DMS 273 treated with DMSO at 0.1 percent for 48 hours (cell line): ENCODE data around the gene DHX34.
"Not testable (repeated sequence)": the region's sequence is repeated elsewhere in the genome, so short reads cannot be mapped to it uniquely, and the experiment has no call there.

Source experiments
- DNase-seq: peaks from one replicate; lab custom pipeline; 2025; lab: John Stamatoyannopoulos, UW

The DHX34 gene

DNA sequence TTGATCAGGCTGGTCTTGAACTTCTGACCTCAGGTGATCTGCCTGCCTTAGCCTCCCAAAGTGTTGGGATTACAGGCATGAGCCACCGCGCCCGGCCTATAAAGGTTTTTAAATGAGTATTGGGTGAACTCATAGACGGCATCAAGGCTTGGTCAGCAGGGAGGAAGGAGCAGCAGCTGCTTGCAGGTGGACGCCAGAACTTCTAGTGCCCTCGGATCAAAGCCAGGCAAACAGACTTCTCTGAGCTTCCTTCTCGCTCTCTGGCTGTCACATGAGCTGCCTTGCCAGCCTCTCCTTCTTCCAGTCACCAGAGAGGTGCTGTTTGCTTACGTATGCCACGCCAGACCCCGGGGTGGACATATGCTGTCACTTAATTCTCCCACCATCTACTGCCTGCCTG lies 16.3 kb downstream of the DHX34 start:
- DNase-seq = not testable (repeated sequence)

DNA sequence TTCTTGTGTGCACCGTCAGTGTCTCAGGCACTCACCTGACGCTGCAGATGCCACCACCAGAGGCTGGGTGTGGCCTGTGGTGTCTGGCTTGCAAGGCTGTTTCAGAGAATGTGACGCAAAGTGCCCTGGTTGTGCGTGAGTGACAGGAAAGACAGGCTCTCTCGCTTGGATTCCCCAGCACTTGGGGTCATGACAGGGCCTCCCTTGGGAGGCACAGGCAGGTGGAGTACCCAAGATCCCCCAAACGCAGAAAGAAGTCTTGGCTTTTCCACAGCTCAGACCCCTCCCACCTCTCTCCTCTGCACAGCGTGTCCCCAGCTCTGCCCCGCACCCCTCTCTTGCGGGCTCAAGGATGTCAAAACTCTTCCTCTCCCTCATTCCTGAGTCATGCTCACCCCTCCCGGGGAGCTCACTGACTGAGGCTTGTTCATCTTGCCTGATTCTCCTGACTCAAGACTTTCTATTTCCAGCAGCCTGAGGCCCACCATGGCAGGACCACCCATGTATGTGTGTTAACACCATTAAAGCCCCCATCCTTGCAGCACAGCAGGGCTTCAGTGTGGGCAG lies 21.0 kb downstream of the DHX34 start:
- DNase-seq = no peak

GRCh38 chr19:47371261-47371660 lies 22.1 kb downstream of the DHX34 start:
- DNase-seq = no peak

GRCh38 chr19:47372603-47373002 lies 23.5 kb downstream of the DHX34 start:
- DNase-seq = no peak

DNA sequence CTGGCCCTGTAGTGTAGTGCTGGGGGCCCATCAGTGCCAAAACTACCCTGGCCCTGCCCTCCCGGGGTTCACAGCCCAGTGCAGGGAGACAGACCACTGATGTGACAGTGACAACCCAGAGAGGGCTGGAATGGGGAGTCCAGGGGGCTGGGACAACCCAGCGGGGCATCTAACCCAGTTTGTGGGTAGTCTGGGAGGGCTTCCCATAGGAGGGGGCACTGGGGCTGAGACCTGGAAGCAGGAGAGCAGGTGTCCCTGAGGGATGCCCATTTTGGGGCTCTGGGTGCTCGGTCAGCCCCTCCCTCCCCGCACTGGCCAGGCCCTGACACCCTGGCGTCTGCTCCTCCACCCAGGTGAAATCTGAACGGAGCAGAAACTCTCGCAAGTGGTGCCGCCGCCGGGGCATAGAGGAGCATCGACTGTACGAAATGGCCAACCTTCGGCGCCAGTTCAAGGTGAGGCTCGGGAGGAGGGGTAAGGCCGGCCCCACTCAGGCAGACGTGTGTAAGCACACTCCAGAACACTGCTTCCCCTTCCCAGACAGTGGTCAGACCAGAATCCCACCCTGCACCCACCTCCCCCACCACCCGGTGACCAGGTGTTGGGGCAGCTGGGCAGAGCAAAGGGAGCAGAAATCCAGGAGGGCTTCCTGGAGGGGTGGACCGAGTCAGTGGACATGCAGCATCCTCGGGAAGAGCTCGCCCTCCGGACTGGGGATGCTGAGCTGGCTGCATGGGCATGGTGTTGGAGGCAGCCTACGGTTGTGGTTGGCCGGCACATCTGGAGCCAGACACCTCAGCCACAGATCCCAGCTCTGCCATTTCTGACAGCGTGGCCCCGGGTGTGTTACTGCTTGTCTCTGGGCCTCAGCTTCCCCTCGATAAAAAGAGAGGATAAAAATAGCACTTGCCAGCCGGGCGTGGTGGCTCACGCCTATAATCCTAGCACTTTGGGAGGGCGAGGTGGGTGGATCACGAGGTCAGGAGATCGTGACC lies 24.4 kb downstream of the DHX34 start:
- DNase-seq = no peak

DNA sequence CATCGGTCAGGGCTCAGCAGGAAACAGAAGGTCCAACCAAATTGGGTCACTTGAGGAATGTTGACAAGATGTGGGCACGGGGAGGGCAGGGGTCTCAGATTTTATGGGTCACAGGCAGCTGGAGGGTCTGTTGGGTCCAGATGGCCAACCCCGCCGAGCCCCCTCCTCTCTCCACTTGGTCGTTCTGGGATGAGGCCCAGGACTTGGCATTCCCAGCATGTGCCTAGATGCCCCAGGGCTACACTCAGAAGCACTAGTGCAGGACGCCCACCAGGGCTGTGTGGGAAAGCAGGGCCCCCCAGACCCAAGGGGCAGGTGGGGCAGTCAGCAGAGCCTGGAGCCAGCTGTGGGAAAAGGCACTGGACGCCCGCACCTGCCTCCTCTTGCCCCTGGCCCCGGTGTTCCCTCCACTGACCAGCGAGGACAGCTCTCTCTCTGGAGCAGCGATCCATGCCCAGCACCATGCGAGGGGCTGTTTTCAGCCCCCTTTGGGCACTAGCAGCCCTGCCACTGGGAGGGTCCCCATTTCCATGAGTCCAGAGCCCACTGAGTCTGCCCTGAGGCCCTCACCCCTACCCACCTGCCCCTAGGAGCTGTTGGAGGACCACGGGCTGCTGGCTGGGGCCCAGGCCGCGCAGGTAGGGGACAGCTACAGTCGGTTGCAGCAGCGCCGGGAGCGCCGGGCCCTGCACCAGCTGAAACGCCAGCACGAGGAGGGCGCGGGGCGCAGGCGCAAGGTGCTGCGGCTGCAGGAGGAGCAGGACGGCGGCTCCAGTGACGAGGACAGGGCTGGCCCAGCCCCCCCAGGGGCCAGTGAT lies 26.0 kb downstream of the DHX34 start:
- DNase-seq = no peak

GRCh38 chr19:47375694-47376588 lies 26.8 kb downstream of the DHX34 start:
- no peak for DNase-seq

DNA sequence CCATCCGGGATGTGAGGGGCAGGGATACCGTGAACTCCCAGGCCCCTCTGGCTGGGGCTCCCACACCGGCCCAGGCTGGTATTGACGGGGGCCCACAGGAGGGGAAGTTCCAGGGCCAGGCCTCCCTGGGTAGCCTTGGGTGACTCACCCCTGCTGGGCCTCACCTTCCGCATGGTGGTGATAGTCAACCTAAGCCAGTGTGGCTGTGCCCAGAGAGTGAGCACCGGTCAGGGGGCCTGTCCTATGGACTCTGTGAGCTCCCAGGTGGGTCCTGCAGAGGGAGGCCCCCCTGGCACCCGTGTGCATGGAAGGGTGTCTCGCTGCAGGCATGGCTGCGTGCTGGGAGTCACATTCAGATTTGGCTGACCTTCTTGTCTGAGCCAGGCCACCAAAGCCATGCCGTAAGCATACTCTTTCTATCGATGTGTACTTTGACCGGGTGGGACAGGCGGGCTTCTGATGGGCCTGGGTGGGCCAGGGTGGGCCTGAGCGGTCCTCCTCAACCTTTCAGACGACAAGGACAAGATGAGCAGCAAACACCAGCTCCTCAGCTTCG lies 27.6 kb downstream of the DHX34 start:
- no peak for DNase-seq

DNA sequence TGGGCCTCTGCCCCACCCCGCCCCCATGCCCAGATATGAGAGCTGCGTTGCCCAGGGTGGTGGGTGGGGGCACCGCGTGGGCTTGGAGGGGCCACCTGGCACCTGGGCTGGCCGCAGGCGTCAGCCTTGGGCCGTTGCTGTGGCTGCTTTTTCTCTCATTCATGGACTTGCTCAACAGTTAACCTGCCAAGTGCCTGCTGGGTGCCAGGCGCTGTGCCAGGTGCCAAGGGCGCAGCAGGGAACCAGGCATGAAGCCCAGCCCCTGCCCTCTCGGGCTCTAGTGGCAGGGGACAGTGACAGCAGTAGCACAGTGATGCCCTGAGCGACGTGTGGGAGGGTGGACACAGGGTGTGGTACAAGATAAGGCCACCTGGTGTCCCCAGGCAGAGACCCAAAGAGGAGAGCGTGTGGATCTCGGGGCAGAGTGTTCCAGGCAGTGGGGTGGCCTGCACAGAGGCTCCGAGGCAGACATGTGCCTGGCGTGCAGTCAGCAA lies 28.1 kb downstream of the DHX34 start:
- no peak for DNase-seq

- DNase-seq = no peak
Observed at GRCh38 chr19:47377801-47378200, 28.7 kb downstream of the DHX34 start.

DNA sequence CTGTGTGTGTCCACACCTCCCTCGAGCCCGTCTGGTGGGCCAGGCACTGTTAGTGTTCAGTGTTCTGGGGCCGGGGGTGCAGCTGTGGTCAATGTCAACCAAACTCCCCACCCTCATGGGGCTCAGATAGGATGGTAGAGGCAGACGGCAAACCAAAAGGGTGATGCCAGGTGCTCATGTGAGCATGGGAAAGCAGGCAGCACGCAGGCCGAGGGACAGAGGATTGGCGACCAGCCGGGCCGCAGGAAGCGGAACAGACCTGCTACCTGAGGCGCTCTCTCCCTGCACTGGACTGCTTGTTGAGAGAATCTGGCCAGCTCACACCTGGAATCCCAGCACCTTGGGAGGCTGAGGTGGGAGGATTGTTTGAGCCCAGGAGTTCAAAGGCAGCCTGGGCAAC lies 29.1 kb downstream of the DHX34 start:
- DNase-seq = no peak

GRCh38 chr19:47379381-47379938 lies 30.3 kb downstream of the DHX34 start:
- peak; percentile 29 for DNase-seq

GRCh38 chr19:47380559-47380958 lies 31.4 kb downstream of the DHX34 start:
- DNase-seq = no peak

DNA sequence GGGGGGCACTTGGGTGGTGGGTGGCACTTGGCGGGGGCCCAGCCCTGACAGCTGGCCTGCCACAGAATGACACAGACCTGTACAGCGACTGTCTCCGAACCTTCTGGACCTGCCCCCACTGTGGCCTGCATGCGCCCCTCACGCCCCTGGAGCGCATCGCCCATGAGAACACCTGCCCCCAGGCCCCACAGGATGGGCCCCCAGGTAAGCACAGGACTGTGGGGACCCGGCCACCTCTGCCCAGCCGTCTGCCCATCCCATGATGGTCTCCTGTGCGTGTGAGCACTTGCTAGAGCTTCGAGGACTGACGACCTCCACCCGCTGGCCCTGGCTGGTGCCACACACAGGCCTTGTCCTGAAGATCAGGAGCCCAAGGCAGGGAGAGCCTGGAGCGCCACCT lies 32.0 kb downstream of the DHX34 start:
- no peak for DNase-seq

GRCh38 chr19:47381653-47382279 lies 32.7 kb downstream of the DHX34 start:
- no peak for DNase-seq

GRCh38 chr19:47383890-47384289 lies 34.8 kb downstream of the DHX34 start:
- not testable (repeated sequence) for DNase-seq

DNA sequence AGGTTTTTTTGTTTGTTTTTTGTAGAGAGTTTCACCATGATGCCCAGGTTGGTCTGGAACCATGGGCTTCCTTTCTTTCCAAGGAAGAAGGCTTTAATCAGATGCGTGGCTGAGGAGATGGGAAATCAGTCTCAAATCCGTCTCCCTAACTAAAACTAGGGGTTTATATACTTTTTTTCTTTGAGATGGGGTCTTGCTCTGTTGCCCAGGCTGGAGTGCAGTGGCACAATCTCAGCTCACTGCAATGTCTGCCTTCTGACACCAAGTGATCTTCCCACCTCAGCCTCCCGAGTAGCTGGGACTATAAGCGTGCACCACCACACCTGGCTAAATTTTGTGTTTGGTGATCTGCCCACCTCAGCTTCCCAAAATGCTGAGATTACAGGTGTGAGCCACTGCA lies 35.4 kb downstream of the DHX34 start:
- not testable (repeated sequence) for DNase-seq

DNA sequence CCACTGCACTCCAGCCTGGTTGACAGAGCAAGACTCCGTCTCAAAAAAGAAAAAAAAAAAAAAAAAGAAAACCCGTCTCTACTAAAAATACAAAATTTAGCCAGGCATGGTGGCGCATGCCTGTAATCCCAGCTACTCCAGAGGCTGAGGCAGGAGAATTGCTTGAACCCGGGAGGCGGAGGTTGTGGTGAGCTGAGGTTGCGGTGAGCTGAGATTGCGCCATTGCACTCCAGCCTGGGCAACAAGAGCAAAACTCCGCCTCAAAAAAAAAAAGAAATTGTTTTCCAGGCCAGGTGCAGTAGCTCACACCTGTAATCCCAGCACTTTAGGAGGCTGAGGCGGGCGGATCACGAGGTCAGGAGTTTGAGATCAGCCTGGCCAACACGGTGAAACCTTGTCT lies 37.5 kb downstream of the DHX34 start:
- DNase-seq = not testable (repeated sequence)

- not testable (repeated sequence) for DNase-seq
Observed at GRCh38 chr19:47387623-47388022, 38.5 kb downstream of the DHX34 start.

GRCh38 chr19:47388721-47389120 lies 39.6 kb downstream of the DHX34 start:
- not testable (repeated sequence) for DNase-seq
